Stimulated activated CD4-positive, alpha-beta T cell treated with anti-CD3 and anti-CD28 coated beads, Interleukin-1b, Interleukin-23, amount 100 ng/mL, for 48 hours (primary cell): ENCODE data around the gene TENT4A.

Source experiments
- DNase-seq: peaks from one replicate; pipeline ENCODE4 v3.0.0-alpha.2; 2020

TENT4A gene

DNA sequence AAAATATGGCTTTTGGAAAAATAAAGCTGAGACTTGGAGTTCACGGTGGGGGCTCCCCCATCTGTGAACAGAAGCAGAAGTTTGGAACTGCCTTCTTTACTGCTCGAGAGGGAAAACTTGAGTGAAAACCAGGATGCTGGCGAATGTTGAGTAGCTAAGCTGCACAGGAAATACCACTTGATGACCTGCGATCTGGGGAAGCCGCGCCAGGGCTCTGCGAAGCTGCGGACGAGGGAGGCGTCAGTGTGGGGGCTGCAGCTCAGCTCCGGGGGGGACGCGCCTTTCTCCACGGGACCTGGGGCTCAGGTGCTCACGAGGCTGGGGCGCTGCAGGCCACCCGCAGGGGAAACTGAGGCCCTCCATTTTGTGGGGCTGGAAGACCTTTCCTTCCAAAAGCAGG is 62.3 kb downstream of the TENT4A start:
- no peak for DNase-seq

GRCh38 chr5:6780802-6781391 is 67.7 kb downstream of the TENT4A start:
- peak; percentile 22 for DNase-seq

DNA sequence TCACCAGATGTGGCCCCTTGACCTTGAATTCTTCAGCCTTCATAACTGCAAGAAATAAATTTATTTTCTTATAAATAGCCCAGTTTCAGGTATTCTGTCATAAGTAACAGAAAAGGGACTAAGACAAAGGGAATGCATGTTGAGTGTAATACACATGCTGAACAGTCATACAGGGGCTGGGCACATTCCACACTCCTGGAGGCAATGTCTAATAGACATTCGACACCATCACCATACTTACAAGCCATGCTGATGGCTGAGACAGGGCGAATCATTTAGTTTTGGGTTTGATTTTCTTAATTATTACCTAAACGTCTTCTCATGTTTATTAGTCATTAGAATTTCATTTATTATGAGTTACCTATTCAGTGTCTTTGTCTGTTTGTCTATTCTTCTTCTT is 68.5 kb downstream of the TENT4A start:
- no peak for DNase-seq

DNA sequence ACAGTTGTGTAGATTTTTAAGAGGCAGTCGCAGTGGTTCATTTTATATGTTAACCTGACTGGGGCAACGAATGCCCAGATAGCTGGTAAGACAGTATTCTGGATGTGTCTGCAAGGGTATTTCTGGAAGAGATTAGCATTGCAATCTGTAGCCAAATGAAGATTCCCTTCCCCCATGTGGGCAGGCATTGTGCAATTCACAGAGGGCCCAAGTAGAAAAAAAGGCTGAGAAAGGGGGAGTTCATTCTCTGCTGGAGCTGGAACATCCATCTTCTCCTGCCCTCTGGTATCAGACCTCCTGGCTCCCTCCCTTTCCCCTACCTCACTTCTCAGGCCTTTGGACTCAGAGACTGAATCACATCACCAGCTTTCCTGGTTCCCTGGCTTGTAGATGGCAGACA is 70.6 kb downstream of the TENT4A start:
- no peak for DNase-seq

- DNase-seq: no peak
Measured at GRCh38 chr5:6784481-6784880, 71.2 kb downstream of the TENT4A start.

- no peak for DNase-seq
Measured at GRCh38 chr5:6785161-6785860, 72.1 kb downstream of the TENT4A start.

DNA sequence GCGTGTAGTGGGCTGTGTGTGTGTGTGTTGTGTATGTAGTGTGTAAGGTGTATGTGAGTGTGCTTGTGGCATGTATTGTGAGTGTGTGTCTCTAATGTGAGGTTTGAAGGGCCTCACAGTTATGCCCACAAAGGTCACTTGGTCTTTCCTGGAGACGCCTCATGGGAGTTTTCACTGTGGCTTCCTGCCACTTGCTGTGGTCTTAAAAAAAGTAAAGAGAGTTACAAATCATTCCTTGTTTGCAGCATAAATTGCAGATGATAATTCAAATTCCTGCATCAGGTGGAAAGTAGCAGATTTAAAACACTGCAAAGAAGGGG is 72.6 kb downstream of the TENT4A start:
- DNase-seq: no peak

GRCh38 chr5:6786786-6787495 is 73.7 kb downstream of the TENT4A start:
- DNase-seq: no peak

GRCh38 chr5:6787941-6788340 is 74.7 kb downstream of the TENT4A start:
- no peak for DNase-seq

DNA sequence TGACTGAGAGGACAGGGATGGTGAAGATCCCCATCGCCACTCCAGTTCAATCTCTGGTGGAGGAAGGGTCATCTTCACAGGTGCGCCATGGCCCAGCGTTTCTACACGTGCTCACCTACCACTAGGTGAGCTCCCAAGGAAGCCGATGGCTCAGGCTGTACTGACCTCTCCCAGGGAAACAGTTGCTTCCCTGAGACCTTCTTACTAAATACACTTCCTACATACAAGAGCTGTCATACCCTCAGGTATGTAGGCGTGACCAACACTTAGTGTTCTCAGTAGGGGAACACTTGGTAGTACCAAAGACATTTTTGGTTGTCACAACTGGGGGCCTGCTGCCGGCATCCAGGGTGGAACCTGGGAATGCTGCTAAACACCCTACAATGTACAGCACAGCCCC is 75.2 kb downstream of the TENT4A start:
- no peak for DNase-seq

GRCh38 chr5:6788956-6789649 is 75.9 kb downstream of the TENT4A start:
- no peak for DNase-seq

GRCh38 chr5:6790346-6790865 is 77.2 kb downstream of the TENT4A start:
- DNase-seq: no peak

GRCh38 chr5:6791031-6791430 is 77.8 kb downstream of the TENT4A start:
- no peak for DNase-seq

GRCh38 chr5:6792376-6792775 is 79.1 kb downstream of the TENT4A start:
- no peak for DNase-seq

GRCh38 chr5:6792911-6793471 is 79.8 kb downstream of the TENT4A start:
- no peak for DNase-seq

GRCh38 chr5:6801236-6801635 is 88.0 kb downstream of the TENT4A start:
- no peak for DNase-seq

- no peak for DNase-seq
Measured at GRCh38 chr5:6803981-6804550, 90.8 kb downstream of the TENT4A start.

DNA sequence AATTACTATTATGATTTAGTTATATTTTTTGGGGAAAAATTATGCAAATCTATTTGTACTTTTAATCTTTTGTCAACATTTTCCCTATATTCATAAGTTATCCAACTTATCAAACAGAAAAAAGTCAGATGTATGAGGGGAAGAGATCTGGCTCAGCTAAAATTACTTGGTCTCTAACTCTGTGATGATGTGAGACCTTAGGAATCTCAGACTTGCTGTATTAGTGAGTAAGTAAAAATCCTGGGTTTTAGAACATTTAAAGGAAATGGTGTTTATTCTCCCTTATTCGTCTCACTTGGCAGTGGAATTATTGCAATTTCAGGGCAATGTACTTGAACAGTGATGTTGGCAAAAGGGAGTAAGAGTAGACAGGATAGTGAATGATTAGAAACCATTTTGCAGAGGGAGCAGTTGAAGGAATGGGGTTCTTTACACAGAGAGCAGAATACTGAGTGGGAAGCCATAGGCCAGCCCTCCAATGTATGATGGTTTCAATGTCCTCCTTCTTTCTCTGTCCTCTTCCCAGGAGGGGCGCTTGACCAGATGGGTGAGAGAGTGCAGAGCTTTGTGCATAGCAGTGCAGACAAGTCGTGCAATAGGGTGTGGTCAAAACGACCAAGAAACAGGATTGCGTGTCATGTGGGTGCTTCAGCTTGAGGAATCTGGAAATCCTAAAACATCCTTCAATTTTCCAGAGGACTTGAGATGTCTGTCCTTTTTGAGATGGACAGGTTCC is 91.7 kb downstream of the TENT4A start:
- DNase-seq: no peak

DNA sequence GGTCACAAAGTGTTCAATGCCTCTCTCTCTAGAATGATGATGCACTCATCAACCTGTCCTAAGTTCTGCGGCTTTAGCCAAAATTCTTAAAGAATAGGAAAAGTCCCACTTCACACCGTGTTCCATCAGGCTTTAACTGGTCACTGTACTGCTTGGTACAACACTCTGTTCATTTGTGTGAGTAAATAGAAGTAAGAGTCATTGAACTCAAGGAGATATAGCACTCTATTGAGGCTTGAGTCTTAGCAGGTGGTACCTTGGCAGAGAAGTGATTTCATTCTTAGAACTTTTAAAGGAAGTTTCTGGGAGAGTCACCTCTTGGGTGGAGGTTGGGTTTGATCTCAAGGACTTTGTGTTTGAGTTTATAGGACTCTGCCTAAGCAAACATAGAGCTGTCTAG is 92.6 kb downstream of the TENT4A start:
- DNase-seq: no peak
